GM23338 (cell line): ENCODE results near the gene C22orf39. TPM values are rescaled to one million over a fixed set of nuclear protein-coding genes. Genes with fewer than 3 reads are reported as not detected.

Experiments used
- ATAC-seq: fragments of 200-7000 bp; cut with Tn5 transposase; 3 replicates; pipeline ENCODE4 v1.9.1; 2020
- DNase-seq: peaks from one replicate; pipeline ENCODE4 v3.0.0-alpha.2; 2015; ENCODE audit warnings: low spot score
- H2AFZ ChIP-seq: fragments of 200-600 bp; sonication (generic); 2 replicates; pipeline ENCODE4 v1.8.0; 2016; ENCODE audit warnings: antibody characterized with exemption, mild to moderate bottlenecking, moderate library complexity
- H3F3A ChIP-seq: fragments of 200-600 bp; sonication (generic); replicated peaks from 2 replicates; pipeline ENCODE4 v1.8.0; 2017; ENCODE audit warnings: antibody characterized with exemption, mixed run types, low read depth
- H3K27ac ChIP-seq: fragments of 200-600 bp; sonication (generic); 2 replicates; pipeline ENCODE4 v1.6.1; 2016; ENCODE audit warnings: low read depth
- H3K27me3 ChIP-seq: fragments of 200-600 bp; sonication (generic); 2 replicates; pipeline ENCODE4 v1.8.0; 2016; ENCODE audit warnings: mild to moderate bottlenecking, mixed run types, moderate library complexity; ENCODE audit not compliant: insufficient read depth
- H3K36me3 ChIP-seq: fragments of 200-600 bp; sonication (generic); 2 replicates; pipeline ENCODE4 v1.8.0; 2016; ENCODE audit warnings: mild to moderate bottlenecking; ENCODE audit not compliant: insufficient read depth
- H3K4me1 ChIP-seq: fragments of 200-600 bp; sonication (generic); 2 replicates; pipeline ENCODE4 v1.8.0; 2016; ENCODE audit warnings: mild to moderate bottlenecking, moderate library complexity; ENCODE audit not compliant: insufficient read depth
- H3K4me2 ChIP-seq: fragments of 200-600 bp; sonication (generic); 2 replicates; pipeline ENCODE4 v1.7.1; 2017; ENCODE audit warnings: mixed run types
- H3K4me3 ChIP-seq: fragments of 200-600 bp; sonication (generic); 2 replicates; pipeline ENCODE4 v1.6.1; 2016; ENCODE audit warnings: mixed run types
- H3K79me2 ChIP-seq: fragments of 200-600 bp; sonication (generic); replicated peaks from 2 replicates; pipeline ENCODE4 v1.8.0; 2017; ENCODE audit warnings: mild to moderate bottlenecking; ENCODE audit not compliant: insufficient read depth
- H3K9me2 ChIP-seq: fragments of 200-600 bp; sonication (generic); 2 replicates; pipeline ENCODE4 v1.8.0; 2017; ENCODE audit not compliant: insufficient read depth
- H4K20me1 ChIP-seq: fragments of 200-600 bp; sonication (generic); replicated peaks from 2 replicates; pipeline ENCODE4 v1.8.0; 2017; ENCODE audit warnings: mild to moderate bottlenecking; ENCODE audit not compliant: insufficient read depth
- H3K27ac Mint-ChIP-seq: 2 replicates; pipeline ENCODE4 v1.8.0; 2020; ENCODE audit warnings: inconsistent platforms, mild to moderate bottlenecking, moderate library complexity, mixed read lengths
- H3K27me3 Mint-ChIP-seq: 3 replicates; pipeline ENCODE4 v1.8.0; 2022; ENCODE audit warnings: low read depth, mild to moderate bottlenecking, moderate library complexity, mixed read lengths, inconsistent platforms; ENCODE audit not compliant: insufficient read depth, poor library complexity
- H3K36me3 Mint-ChIP-seq: 3 replicates; pipeline ENCODE4 v1.8.0; 2021; ENCODE audit warnings: low read depth, mild to moderate bottlenecking, inconsistent platforms, moderate library complexity, mixed read lengths
- H3K4me1 Mint-ChIP-seq: 3 replicates; pipeline ENCODE4 v1.8.0; 2020; ENCODE audit warnings: mild to moderate bottlenecking, inconsistent platforms, mixed read lengths
- H3K4me3 Mint-ChIP-seq: 3 replicates; pipeline ENCODE4 v1.8.0; 2021; ENCODE audit warnings: moderate library complexity, mild to moderate bottlenecking, inconsistent platforms, mixed read lengths
- H3K9me3 Mint-ChIP-seq: 3 replicates; pipeline ENCODE4 v1.8.0; 2020; ENCODE audit warnings: moderate library complexity, mild to moderate bottlenecking, inconsistent platforms, mixed read lengths
- CREB1 ChIP-seq: fragments of 250-450 bp; sonication (Bioruptor Pico); IDR thresholded peaks from 2 replicates; pipeline ENCODE4 v1.5.0; 2020; ENCODE audit warnings: low read depth, mild to moderate bottlenecking, moderate library complexity
- CTCF ChIP-seq, 2 experiments: fragments of 200-600 bp in 1 of 2; sonication (generic) in 1 of 2; conservative IDR thresholded peaks; 2 replicates each; pipeline versions ENCODE4 v1.5.1 to v1.6.1; 2016 to 2017; ENCODE audit warnings: antibody characterized with exemption in 2 of 2, low read depth in 2 of 2, mild to moderate bottlenecking in 2 of 2, moderate library complexity in 1 of 2
- ETS1 ChIP-seq: IDR thresholded peaks from 2 replicates; pipeline ENCODE4 v1.6.1; 2016; ENCODE audit warnings: antibody characterized with exemption
- EZH2 ChIP-seq: fragments of 200-600 bp; sonication (generic); IDR thresholded peaks from one replicate; pipeline ENCODE4 v1.8.0; 2017; ENCODE audit warnings: antibody characterized with exemption, mild to moderate bottlenecking, low read depth; ENCODE audit not compliant: unreplicated experiment
- EZH2phosphoT487 ChIP-seq: fragments of 200-600 bp; sonication (generic); IDR thresholded peaks from one replicate; pipeline ENCODE4 v1.8.1; 2018; ENCODE audit warnings: antibody characterized with exemption; ENCODE audit not compliant: unreplicated experiment
- JUNB ChIP-seq: IDR thresholded peaks from one replicate; pipeline ENCODE4 v1.6.1; 2016; ENCODE audit warnings: antibody characterized with exemption; ENCODE audit not compliant: unreplicated experiment
- NANOG ChIP-seq: IDR thresholded peaks from 2 replicates; pipeline ENCODE4 v1.6.1; 2016; ENCODE audit warnings: antibody characterized with exemption, borderline replicate concordance
- POLR2AphosphoS5 ChIP-seq: IDR thresholded peaks from 2 replicates; pipeline ENCODE4 v1.6.1; 2016; ENCODE audit warnings: antibody characterized with exemption, low read depth
- STAT1 ChIP-seq: IDR thresholded peaks from one replicate; pipeline ENCODE4 v1.6.1; 2016; ENCODE audit warnings: antibody characterized with exemption; ENCODE audit not compliant: unreplicated experiment
- ZNF114 ChIP-seq: fragments of 250-450 bp; sonication (Bioruptor Pico); IDR thresholded peaks from 2 replicates; pipeline ENCODE4 v1.5.0; 2020; ENCODE audit warnings: mild to moderate bottlenecking, moderate library complexity
- ZNF331 ChIP-seq: fragments of 250-450 bp; sonication (Bioruptor Pico); IDR thresholded peaks from 2 replicates; pipeline ENCODE4 v1.5.0; 2020; ENCODE audit warnings: low read depth, mild to moderate bottlenecking, moderate library complexity
- ZNF462 ChIP-seq: fragments of 250-450 bp; sonication (Bioruptor Pico); IDR thresholded peaks from 2 replicates; pipeline ENCODE4 v1.5.0; 2020; ENCODE audit warnings: mild to moderate bottlenecking, moderate library complexity
- polyA plus RNA-seq: library from polyadenylated mRNA; unstranded; fragments of >200 nt; fragmentation: Nextera tagmentation; extraction: Ambion mirVana; gene quantifications from 2 replicates; pipeline ENCODE4 v1.2.1, GENCODE V29; 2016
- total RNA-seq: library from RNA; depleted of rRNA; stranded (reverse); fragments of >200 nt; shearing (Covaris generic); gene quantifications from 2 replicates; pipeline ENCODE4 v1.2.3, GENCODE V29; 2014

The C22orf39 gene
- total and polyA plus RNA-seq, 2 experiments from 2014 or later = 37.4 to 40.2 TPM

GRCh38 chr22:19419086-19419463, 28.4 kb downstream of the C22orf39 start:
- Histone ChIP-seq H3F3A (no peaks in the 10 kb centered on the region), H3K27ac (no peak overlapping the region), H3K79me2 (peaks cover 100% of the 10 kb centered on the region), H3K4me3 (no peak overlapping the region), H3K27me3 (no peaks in the 10 kb centered on the region), H2AFZ (no peak overlapping the region), H3K9me2 (no peaks in the 10 kb centered on the region), H3K4me1 (peaks cover 24% of the 10 kb centered on the region), H3K4me2 (no peak overlapping the region), H4K20me1 (peaks cover 71% of the 10 kb centered on the region), H3K36me3 (no peaks in the 10 kb centered on the region)
- Mint-ChIP-seq H3K36me3 (peaks cover 13% of the 10 kb centered on the region), H3K9me3 (no peaks in the 10 kb centered on the region; the same call in 2 of the 3 replicates), H3K4me3 (no peak overlapping the region), H3K27me3 (no peaks in the 10 kb centered on the region), H3K4me1 (peaks cover 35% of the 10 kb centered on the region), H3K27ac (no peak overlapping the region)
- no peak for DNase-seq
- TF ChIP-seq ZNF114 = no peak
- no peak for ATAC-seq

- H3K9me2 ChIP-seq = no peaks in the 10 kb centered on the region
- DNase-seq = no peak
- no peak overlapping the region for H3K4me2 ChIP-seq
- Mint-ChIP-seq H3K36me3 (peaks cover 23% of the 10 kb centered on the region), H3K9me3 (no peaks in the 10 kb centered on the region; the same call in 2 of the 3 replicates), H3K4me3 (no peak overlapping the region), H3K4me1 (peaks cover 19% of the 10 kb centered on the region), H3K27me3 (peaks cover 5% of the 10 kb centered on the region), H3K27ac (peak overlapping the region; percentile 90)
- 0 out of 2 replicates have a peak overlapping the region, but pooled peaks have one; percentile 69 for H3K27ac ChIP-seq
- peaks cover 50% of the 10 kb centered on the region for H4K20me1 ChIP-seq
- no peaks in the 10 kb centered on the region for H3F3A ChIP-seq
- ATAC-seq = no peak
- no peak overlapping the region for H3K4me3 ChIP-seq
- H3K79me2 ChIP-seq = peaks cover 76% of the 10 kb centered on the region
- no peak overlapping the region for H2AFZ ChIP-seq
- peaks cover 4% of the 10 kb centered on the region; the same call in 1 of the 2 replicates for H3K4me1 ChIP-seq
- no peaks in the 10 kb centered on the region for H3K27me3 ChIP-seq
- peaks cover 3% of the 10 kb centered on the region; the same call in 1 of the 2 replicates for H3K36me3 ChIP-seq
- TF ChIP-seq EZH2phosphoT487 = no peak
- no peak for TF ChIP-seq ETS1
- no peak for TF ChIP-seq CTCF (conservative IDR thresholded peaks at IDR 0.05; ENCODE audit: low read depth in 2 of 2)
- TF ChIP-seq JUNB = no peak
- TF ChIP-seq STAT1 = no peak
- no peak for TF ChIP-seq EZH2
- TF ChIP-seq CREB1 (CRISPR knock-in tag) = no peak
- no peak for TF ChIP-seq ZNF331 (CRISPR knock-in tag)
- no peak for TF ChIP-seq NANOG
- TF ChIP-seq ZNF462 = no peak
- TF ChIP-seq ZNF114 = no peak
- TF ChIP-seq POLR2AphosphoS5 = no peak
These were observed 34.6 kb downstream of the C22orf39 start for GRCh38 chr22:19412923-19413322.
